HG03103 (cell line): Measurements from ENCODE around the gene IP6K3.

Experiments used
- ATAC-seq: cut with Tn5 transposase; IDR thresholded peaks from one replicate; pipeline ENCODE4 v1.9.1; 2021; ENCODE audit warnings: low read depth; ENCODE audit not compliant: unreplicated experiment

Gene IP6K3

GRCh38 chr6:33778444-33779121, 31.9 kb upstream of the IP6K3 start:
- ATAC-seq = no peak

GRCh38 chr6:33777398-33778388, 31.0 kb upstream of the IP6K3 start:
- ATAC-seq = no peak

- ATAC-seq = no peak
Observed at GRCh38 chr6:33776764-33777163, 30.1 kb upstream of the IP6K3 start.

GRCh38 chr6:33776186-33776585, 29.5 kb upstream of the IP6K3 start:
- ATAC-seq = no peak

- ATAC-seq = no peak
Observed at GRCh38 chr6:33774774-33775173, 28.1 kb upstream of the IP6K3 start.

- ATAC-seq = no peak
Observed at GRCh38 chr6:33772902-33773472, 26.3 kb upstream of the IP6K3 start.

- ATAC-seq = no peak
Observed at GRCh38 chr6:33772082-33772830, 25.6 kb upstream of the IP6K3 start.

- no peak for ATAC-seq
Observed at GRCh38 chr6:33771146-33772081, 24.7 kb upstream of the IP6K3 start.

GRCh38 chr6:33770833-33771145, 24.1 kb upstream of the IP6K3 start:
- ATAC-seq = no peak

- ATAC-seq = no peak
Observed at GRCh38 chr6:33770124-33770832, 23.6 kb upstream of the IP6K3 start.

GRCh38 chr6:33769248-33769821, 22.6 kb upstream of the IP6K3 start:
- ATAC-seq = no peak

- ATAC-seq = no peak
Observed at GRCh38 chr6:33768644-33769120, 22.0 kb upstream of the IP6K3 start.

GRCh38 chr6:33766921-33767907, 20.5 kb upstream of the IP6K3 start:
- no peak for ATAC-seq

- ATAC-seq = no peak
Observed at GRCh38 chr6:33765368-33765767, 18.7 kb upstream of the IP6K3 start.

GRCh38 chr6:33764036-33764435, 17.3 kb upstream of the IP6K3 start:
- ATAC-seq = no peak

- ATAC-seq = no peak
Observed at GRCh38 chr6:33763483-33763882, 16.8 kb upstream of the IP6K3 start.

GRCh38 chr6:33762713-33763112, 16.0 kb upstream of the IP6K3 start:
- no peak for ATAC-seq
